ENCODE results near the gene XKR7.
"Not testable (repeated sequence)": the region's sequence is repeated elsewhere in the genome, so short reads cannot be mapped to it uniquely, and the experiment has no call there.

XKR7 gene, protein sequence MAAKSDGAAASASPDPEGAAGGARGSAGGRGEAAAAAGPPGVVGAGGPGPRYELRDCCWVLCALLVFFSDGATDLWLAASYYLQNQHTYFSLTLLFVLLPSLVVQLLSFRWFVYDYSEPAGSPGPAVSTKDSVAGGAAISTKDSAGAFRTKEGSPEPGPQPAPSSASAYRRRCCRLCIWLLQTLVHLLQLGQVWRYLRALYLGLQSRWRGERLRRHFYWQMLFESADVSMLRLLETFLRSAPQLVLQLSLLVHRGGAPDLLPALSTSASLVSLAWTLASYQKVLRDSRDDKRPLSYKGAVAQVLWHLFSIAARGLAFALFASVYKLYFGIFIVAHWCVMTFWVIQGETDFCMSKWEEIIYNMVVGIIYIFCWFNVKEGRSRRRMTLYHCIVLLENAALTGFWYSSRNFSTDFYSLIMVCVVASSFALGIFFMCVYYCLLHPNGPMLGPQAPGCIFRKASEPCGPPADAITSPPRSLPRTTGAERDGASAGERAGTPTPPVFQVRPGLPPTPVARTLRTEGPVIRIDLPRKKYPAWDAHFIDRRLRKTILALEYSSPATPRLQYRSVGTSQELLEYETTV

DNA sequence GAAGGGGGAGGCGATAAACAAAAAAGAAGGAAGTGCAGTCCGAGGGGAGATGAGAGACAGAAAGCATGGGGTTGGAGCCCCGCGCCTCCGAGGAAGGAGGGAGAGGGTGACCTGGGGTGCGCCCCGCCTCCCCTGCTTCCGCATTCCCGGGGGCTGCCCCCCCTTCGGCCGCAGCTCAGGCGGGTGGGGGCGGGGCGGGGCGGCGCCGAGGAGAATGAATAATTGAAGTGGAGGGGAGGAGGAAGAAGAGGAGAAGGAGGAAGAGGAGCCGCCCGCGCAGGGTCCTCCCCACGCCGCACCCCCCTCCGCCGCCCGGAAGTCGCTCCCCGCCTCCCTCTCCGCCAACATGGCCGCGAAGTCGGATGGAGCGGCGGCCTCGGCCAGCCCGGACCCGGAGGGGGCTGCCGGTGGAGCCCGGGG, at the start of gene XKR7:
Gene XKR7, plus strand, starts transcription at position 322 of the 420 bp plus-strand sequence. Its CDS starts 25 bp downstream, at position 347.
- Histone ChIP-seq H3K4me3 (ENCODE audit: severe bottlenecking) (peak within 1 kb of the TSS; percentile 26), H3K4me1 (ENCODE audit: insufficient read depth, poor library complexity, severe bottlenecking) (no peaks in the 10 kb centered on the region), H3K9me3 (ENCODE audit: severe bottlenecking) (no peaks in the 10 kb centered on the region), H3K36me3 (ENCODE audit: low read depth) (no peaks in the 10 kb centered on the region), H3K27me3 (ENCODE audit: insufficient read depth, poor library complexity, severe bottlenecking) (peaks cover 86% of the 10 kb centered on the region), H3K27ac (ENCODE audit: poor library complexity, severe bottlenecking) (no peak within 1 kb of the TSS)
- ATAC-seq (ENCODE audit: low read depth) (peak; percentile 6; the same call in 2 of the 3 replicates), DNase-seq (ENCODE audit: low spot score) (no peak)
- TF ChIP-seq CTCF (IDR thresholded peaks at IDR 0.05; ENCODE audit: poor library complexity, severe bottlenecking), result no peak

GRCh38 chr20:31918466-31919105, 49.4 kb upstream of the XKR7 start:
- Histone ChIP-seq H3K4me1 (ENCODE audit: insufficient read depth, poor library complexity, severe bottlenecking) (no peaks in the 10 kb centered on the region), H3K27me3 (ENCODE audit: insufficient read depth, poor library complexity, severe bottlenecking) (no peaks in the 10 kb centered on the region), H3K27ac (ENCODE audit: poor library complexity, severe bottlenecking) (no peak overlapping the region), H3K4me3 (ENCODE audit: severe bottlenecking) (no peak overlapping the region), H3K36me3 (ENCODE audit: low read depth) (no peaks in the 10 kb centered on the region), H3K9me3 (ENCODE audit: severe bottlenecking) (no peaks in the 10 kb centered on the region)
- DNase-seq (ENCODE audit: low spot score), result peak; percentile 69
- no peak for TF ChIP-seq CTCF (IDR thresholded peaks at IDR 0.05; ENCODE audit: poor library complexity, severe bottlenecking)
- peak; percentile 60 for ATAC-seq (ENCODE audit: low read depth)

DNA sequence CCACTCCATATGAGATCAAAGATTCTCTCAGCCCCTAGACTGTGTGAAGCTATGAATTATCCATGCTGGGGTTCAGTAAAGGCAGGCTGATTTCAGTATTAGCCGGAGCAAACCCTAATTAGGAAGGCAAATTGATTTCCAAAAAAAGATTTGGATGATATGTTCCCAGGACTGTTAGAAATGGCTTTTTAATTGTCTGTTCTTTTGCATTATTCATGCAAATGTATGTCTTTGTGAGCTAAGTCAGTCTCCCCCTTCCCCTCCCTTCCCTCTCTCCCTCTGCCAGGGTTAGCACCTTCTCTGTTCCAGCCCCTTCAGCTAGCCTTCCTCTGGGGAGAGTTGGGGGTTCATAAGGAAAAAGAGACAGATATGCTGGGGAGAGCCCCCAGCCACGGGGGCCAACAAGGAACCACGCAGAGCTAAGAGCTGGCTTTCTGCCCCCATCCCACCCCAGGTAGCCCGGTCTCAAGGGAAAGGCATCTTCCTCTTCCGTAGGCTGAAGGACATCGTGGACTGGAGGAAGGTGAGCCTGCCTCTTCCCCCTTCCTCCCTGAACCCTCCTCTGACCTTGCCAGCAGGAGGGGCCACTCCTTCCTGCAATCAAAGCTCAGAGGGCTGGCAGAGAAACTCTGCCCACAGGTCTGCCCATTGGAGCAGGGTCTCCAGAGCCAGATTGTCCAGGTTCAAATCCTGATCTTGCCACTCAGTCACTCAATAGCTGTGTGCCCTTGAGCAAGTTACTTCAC, 48.4 kb upstream of the XKR7 start:
- no peak for ATAC-seq (ENCODE audit: low read depth)
- no peaks in the 10 kb centered on the region for H3K27me3 ChIP-seq (ENCODE audit: insufficient read depth, poor library complexity, severe bottlenecking)
- no peak for TF ChIP-seq CTCF (IDR thresholded peaks at IDR 0.05; ENCODE audit: poor library complexity, severe bottlenecking)
- peak; percentile 59 for DNase-seq (ENCODE audit: low spot score)
- H3K36me3 ChIP-seq (ENCODE audit: low read depth), result no peaks in the 10 kb centered on the region
- H3K4me3 ChIP-seq (ENCODE audit: severe bottlenecking), result no peak overlapping the region
- no peaks in the 10 kb centered on the region for H3K4me1 ChIP-seq (ENCODE audit: insufficient read depth, poor library complexity, severe bottlenecking)
- H3K9me3 ChIP-seq (ENCODE audit: severe bottlenecking), result no peaks in the 10 kb centered on the region
- H3K27ac ChIP-seq (ENCODE audit: poor library complexity, severe bottlenecking), result no peak overlapping the region

GRCh38 chr20:31920275-31920855, 47.6 kb upstream of the XKR7 start:
- no peaks in the 10 kb centered on the region for H3K4me1 ChIP-seq (ENCODE audit: insufficient read depth, poor library complexity, severe bottlenecking)
- no peak for ATAC-seq (ENCODE audit: low read depth)
- no peak overlapping the region for H3K4me3 ChIP-seq (ENCODE audit: severe bottlenecking)
- H3K9me3 ChIP-seq (ENCODE audit: severe bottlenecking), result no peaks in the 10 kb centered on the region
- no peaks in the 10 kb centered on the region for H3K36me3 ChIP-seq (ENCODE audit: low read depth)
- H3K27me3 ChIP-seq (ENCODE audit: insufficient read depth, poor library complexity, severe bottlenecking), result no peaks in the 10 kb centered on the region
- no peak for TF ChIP-seq CTCF (IDR thresholded peaks at IDR 0.05; ENCODE audit: poor library complexity, severe bottlenecking)
- DNase-seq (ENCODE audit: low spot score), result peak; percentile 67
- no peak overlapping the region for H3K27ac ChIP-seq (ENCODE audit: poor library complexity, severe bottlenecking)

DNA sequence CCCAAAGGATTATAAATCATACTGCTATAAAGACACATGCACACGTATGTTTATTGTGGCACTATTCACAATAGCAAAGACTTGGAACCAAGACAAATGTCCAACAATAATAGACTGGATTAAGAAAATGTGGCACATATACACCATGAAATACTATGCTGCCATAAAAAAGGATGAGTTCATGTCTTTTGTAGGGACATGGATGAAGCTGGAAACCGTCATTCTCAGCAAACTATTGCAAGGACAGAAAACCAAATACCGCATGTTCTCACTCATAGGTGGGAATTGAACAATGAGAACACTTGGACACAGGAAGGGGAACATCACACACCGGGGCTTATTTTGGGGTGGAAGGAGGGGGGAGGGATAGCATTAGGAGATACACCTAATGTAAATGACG, 46.5 kb upstream of the XKR7 start:
- ATAC-seq (ENCODE audit: low read depth), result not testable (repeated sequence)

More for the DNA sequence above, 46.5 kb upstream of the XKR7 start:
- not testable (repeated sequence) for H3K4me1 ChIP-seq (ENCODE audit: insufficient read depth, poor library complexity, severe bottlenecking); H3K27me3 ChIP-seq (ENCODE audit: insufficient read depth, poor library complexity, severe bottlenecking); H3K36me3 ChIP-seq (ENCODE audit: low read depth); H3K9me3 ChIP-seq (ENCODE audit: severe bottlenecking); H3K27ac ChIP-seq (ENCODE audit: poor library complexity, severe bottlenecking); H3K4me3 ChIP-seq (ENCODE audit: severe bottlenecking); DNase-seq (ENCODE audit: low spot score)
